SK-N-SH treated with all-trans-retinoic acid at 6 μM for 48 hours (cell line): Measurements from ENCODE around the gene BNC2.

ENCODE experiments used
- ATAC-seq: fragments of 200-7000 bp; cut with Tn5 transposase; 3 replicates; pipeline ENCODE4 v1.9.1; 2020; ENCODE audit warnings: mild to moderate bottlenecking, moderate library complexity
- ARNTL ChIP-seq: fragments of 450-650 bp; formaldehyde crosslinking; IDR thresholded peaks from 2 replicates; pipeline ENCODE4 v1.5.0; 2020; ENCODE audit warnings: low read depth, mild to moderate bottlenecking, moderate library complexity, borderline replicate concordance
- BACH2 ChIP-seq: fragments of 250-450 bp; sonication (Bioruptor Pico); IDR thresholded peaks from 2 replicates; pipeline ENCODE4 v1.9.0; 2021; ENCODE audit warnings: mild to moderate bottlenecking, borderline replicate concordance
- ESRRG ChIP-seq: fragments of 250-450 bp; sonication (Bioruptor Pico); IDR thresholded peaks from 2 replicates; pipeline ENCODE4 v1.6.1; 2021; ENCODE audit warnings: mild to moderate bottlenecking
- GLIS3 ChIP-seq: fragments of 250-450 bp; sonication (Bioruptor Pico); IDR thresholded peaks from 2 replicates; pipeline ENCODE4 v1.5.0; 2020; ENCODE audit warnings: mild to moderate bottlenecking, moderate library complexity
- OSR1 ChIP-seq: fragments of 250-450 bp; sonication (Bioruptor Pico); IDR thresholded peaks from 2 replicates; pipeline ENCODE4 v1.8.0; 2022; ENCODE audit warnings: moderate library complexity, mild to moderate bottlenecking, inconsistent platforms
- PPARA ChIP-seq: fragments of 250-450 bp; sonication (Bioruptor Pico); IDR thresholded peaks from 2 replicates; pipeline ENCODE4 v1.5.0; 2020; ENCODE audit warnings: mild to moderate bottlenecking, borderline replicate concordance
- SNAI2 ChIP-seq: fragments of 250-450 bp; sonication (Bioruptor Pico); IDR thresholded peaks from 2 replicates; pipeline ENCODE4 v1.5.0; 2020; ENCODE audit warnings: mild to moderate bottlenecking, moderate library complexity
- TCF4 ChIP-seq: fragments of 250-450 bp; sonication (Bioruptor Pico); IDR thresholded peaks from 2 replicates; pipeline ENCODE4 v1.8.0; 2021; ENCODE audit warnings: mild to moderate bottlenecking, moderate library complexity, borderline replicate concordance
- ZC3H10 ChIP-seq: fragments of 250-450 bp; sonication (Bioruptor Pico); IDR thresholded peaks from 2 replicates; pipeline ENCODE4 v1.5.1; 2021; ENCODE audit warnings: mild to moderate bottlenecking, moderate library complexity
- ZFP3 ChIP-seq: fragments of 250-450 bp; sonication (Bioruptor Pico); IDR thresholded peaks from 2 replicates; pipeline ENCODE4 v1.5.0; 2020; ENCODE audit warnings: mild to moderate bottlenecking, moderate library complexity
- ZFP30 ChIP-seq: fragments of 450-650 bp; formaldehyde crosslinking; IDR thresholded peaks from 2 replicates; pipeline ENCODE4 v1.5.0; 2022; ENCODE audit warnings: mild to moderate bottlenecking, moderate library complexity
- ZNF565 ChIP-seq: fragments of 450-650 bp; formaldehyde crosslinking; conservative IDR thresholded peaks from 2 replicates; pipeline ENCODE4 v1.5.0; 2020; ENCODE audit warnings: low read depth, mild to moderate bottlenecking, moderate library complexity
- ZNF70 ChIP-seq: fragments of 450-650 bp; formaldehyde crosslinking; IDR thresholded peaks from 2 replicates; pipeline ENCODE4 v1.5.0; 2020; ENCODE audit warnings: mild to moderate bottlenecking, moderate library complexity
- TF ChIP-seq, protein P1 (sequence below): fragments of 250-450 bp; sonication (Bioruptor Pico); IDR thresholded peaks from 2 replicates; pipeline ENCODE4 v1.8.0; 2020; ENCODE audit warnings: mild to moderate bottlenecking, moderate library complexity, borderline replicate concordance
- TF ChIP-seq, protein P2 (sequence below): fragments of 250-450 bp; sonication (Bioruptor Pico); IDR thresholded peaks from 2 replicates; pipeline ENCODE4 v1.5.1; 2020; ENCODE audit warnings: low read depth, mild to moderate bottlenecking, moderate library complexity
- TF ChIP-seq, protein P3 (sequence below): fragments of 250-450 bp; sonication (Bioruptor Pico); IDR thresholded peaks from 2 replicates; pipeline ENCODE4 v1.5.1; 2021; ENCODE audit warnings: mild to moderate bottlenecking, moderate library complexity
- TF ChIP-seq, protein P4 (sequence below): fragments of 250-450 bp; sonication (Bioruptor Pico); IDR thresholded peaks from 2 replicates; pipeline ENCODE4 v1.8.0; 2021; ENCODE audit warnings: low read depth, mild to moderate bottlenecking, moderate library complexity, borderline replicate concordance
- TF ChIP-seq, protein P5 (sequence below): fragments of 250-450 bp; sonication (Bioruptor Pico); IDR thresholded peaks from 2 replicates; pipeline ENCODE4 v1.5.0; 2020; ENCODE audit warnings: mild to moderate bottlenecking, moderate library complexity

Gene BNC2

DNA sequence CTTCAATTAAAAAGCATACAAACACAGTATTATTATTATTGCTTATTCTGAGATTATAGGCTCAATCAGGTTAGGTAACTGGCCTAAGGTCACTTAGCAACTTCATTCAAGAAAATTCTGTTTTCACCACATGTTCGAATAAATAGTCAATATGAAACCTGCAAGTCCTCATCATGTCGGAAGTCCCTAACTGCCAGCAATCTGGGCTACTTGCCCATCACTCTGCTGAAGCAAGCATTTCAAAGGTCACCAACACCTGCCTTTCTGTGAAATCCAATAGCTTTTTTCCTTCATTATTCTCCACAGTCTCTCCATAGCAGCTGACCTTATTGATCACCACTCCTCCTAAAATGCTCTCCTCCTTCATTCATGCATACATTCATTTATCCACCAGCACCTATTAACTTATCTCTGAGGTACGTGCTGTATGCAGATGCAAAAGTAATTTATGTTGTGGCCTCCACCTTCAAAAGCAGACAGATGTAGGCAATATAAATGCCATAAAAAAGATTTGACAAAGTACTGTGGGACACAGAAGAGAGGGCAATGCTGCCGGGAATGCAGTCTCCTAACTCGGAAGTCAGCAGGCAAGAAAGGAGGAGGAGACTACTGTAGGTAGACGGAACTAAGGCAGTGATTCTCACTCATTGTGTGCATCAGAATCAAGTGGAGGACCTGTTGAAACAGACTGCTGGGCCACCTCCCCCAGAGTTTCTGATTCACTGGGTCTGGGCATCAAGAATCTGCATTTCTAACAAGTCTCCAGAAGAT, 310.9 kb downstream of the BNC2 start:
- TF ChIP-seq, protein P1, sequence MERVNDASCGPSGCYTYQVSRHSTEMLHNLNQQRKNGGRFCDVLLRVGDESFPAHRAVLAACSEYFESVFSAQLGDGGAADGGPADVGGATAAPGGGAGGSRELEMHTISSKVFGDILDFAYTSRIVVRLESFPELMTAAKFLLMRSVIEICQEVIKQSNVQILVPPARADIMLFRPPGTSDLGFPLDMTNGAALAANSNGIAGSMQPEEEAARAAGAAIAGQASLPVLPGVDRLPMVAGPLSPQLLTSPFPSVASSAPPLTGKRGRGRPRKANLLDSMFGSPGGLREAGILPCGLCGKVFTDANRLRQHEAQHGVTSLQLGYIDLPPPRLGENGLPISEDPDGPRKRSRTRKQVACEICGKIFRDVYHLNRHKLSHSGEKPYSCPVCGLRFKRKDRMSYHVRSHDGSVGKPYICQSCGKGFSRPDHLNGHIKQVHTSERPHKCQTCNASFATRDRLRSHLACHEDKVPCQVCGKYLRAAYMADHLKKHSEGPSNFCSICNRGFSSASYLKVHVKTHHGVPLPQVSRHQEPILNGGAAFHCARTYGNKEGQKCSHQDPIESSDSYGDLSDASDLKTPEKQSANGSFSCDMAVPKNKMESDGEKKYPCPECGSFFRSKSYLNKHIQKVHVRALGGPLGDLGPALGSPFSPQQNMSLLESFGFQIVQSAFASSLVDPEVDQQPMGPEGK (CRISPR knock-in tag): no peak
- no peak for TF ChIP-seq GLIS3 (CRISPR knock-in tag)
- no peak for TF ChIP-seq ZFP3 (CRISPR knock-in tag)
- TF ChIP-seq, protein P2, sequence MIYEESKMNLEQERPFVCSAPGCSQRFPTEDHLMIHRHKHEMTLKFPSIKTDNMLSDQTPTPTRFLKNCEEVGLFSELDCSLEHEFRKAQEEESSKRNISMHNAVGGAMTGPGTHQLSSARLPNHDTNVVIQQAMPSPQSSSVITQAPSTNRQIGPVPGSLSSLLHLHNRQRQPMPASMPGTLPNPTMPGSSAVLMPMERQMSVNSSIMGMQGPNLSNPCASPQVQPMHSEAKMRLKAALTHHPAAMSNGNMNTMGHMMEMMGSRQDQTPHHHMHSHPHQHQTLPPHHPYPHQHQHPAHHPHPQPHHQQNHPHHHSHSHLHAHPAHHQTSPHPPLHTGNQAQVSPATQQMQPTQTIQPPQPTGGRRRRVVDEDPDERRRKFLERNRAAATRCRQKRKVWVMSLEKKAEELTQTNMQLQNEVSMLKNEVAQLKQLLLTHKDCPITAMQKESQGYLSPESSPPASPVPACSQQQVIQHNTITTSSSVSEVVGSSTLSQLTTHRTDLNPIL: no peak
- TF ChIP-seq ZFP30 (CRISPR knock-in tag): no peak
- no peak for TF ChIP-seq SNAI2 (CRISPR knock-in tag)
- TF ChIP-seq, protein P3, sequence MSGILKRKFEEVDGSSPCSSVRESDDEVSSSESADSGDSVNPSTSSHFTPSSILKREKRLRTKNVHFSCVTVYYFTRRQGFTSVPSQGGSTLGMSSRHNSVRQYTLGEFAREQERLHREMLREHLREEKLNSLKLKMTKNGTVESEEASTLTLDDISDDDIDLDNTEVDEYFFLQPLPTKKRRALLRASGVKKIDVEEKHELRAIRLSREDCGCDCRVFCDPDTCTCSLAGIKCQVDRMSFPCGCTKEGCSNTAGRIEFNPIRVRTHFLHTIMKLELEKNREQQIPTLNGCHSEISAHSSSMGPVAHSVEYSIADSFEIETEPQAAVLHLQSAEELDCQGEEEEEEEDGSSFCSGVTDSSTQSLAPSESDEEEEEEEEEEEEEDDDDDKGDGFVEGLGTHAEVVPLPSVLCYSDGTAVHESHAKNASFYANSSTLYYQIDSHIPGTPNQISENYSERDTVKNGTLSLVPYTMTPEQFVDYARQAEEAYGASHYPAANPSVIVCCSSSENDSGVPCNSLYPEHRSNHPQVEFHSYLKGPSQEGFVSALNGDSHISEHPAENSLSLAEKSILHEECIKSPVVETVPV: no peak
- TF ChIP-seq ZNF70: no peak
- TF ChIP-seq ZNF565: no peak
- TF ChIP-seq ARNTL (CRISPR knock-in tag): no peak
- TF ChIP-seq, protein P4, sequence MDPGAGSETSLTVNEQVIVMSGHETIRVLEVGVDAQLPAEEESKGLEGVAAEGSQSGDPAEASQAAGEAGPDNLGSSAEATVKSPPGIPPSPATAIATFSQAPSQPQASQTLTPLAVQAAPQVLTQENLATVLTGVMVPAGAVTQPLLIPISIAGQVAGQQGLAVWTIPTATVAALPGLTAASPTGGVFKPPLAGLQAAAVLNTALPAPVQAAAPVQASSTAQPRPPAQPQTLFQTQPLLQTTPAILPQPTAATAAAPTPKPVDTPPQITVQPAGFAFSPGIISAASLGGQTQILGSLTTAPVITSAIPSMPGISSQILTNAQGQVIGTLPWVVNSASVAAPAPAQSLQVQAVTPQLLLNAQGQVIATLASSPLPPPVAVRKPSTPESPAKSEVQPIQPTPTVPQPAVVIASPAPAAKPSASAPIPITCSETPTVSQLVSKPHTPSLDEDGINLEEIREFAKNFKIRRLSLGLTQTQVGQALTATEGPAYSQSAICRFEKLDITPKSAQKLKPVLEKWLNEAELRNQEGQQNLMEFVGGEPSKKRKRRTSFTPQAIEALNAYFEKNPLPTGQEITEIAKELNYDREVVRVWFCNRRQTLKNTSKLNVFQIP: no peak
- TF ChIP-seq ESRRG: no peak
- TF ChIP-seq, protein P5, sequence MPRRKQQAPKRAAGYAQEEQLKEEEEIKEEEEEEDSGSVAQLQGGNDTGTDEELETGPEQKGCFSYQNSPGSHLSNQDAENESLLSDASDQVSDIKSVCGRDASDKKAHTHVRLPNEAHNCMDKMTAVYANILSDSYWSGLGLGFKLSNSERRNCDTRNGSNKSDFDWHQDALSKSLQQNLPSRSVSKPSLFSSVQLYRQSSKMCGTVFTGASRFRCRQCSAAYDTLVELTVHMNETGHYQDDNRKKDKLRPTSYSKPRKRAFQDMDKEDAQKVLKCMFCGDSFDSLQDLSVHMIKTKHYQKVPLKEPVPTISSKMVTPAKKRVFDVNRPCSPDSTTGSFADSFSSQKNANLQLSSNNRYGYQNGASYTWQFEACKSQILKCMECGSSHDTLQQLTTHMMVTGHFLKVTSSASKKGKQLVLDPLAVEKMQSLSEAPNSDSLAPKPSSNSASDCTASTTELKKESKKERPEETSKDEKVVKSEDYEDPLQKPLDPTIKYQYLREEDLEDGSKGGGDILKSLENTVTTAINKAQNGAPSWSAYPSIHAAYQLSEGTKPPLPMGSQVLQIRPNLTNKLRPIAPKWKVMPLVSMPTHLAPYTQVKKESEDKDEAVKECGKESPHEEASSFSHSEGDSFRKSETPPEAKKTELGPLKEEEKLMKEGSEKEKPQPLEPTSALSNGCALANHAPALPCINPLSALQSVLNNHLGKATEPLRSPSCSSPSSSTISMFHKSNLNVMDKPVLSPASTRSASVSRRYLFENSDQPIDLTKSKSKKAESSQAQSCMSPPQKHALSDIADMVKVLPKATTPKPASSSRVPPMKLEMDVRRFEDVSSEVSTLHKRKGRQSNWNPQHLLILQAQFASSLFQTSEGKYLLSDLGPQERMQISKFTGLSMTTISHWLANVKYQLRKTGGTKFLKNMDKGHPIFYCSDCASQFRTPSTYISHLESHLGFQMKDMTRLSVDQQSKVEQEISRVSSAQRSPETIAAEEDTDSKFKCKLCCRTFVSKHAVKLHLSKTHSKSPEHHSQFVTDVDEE (CRISPR knock-in tag): no peak
- no peak for TF ChIP-seq BACH2 (CRISPR knock-in tag)
- no peak for TF ChIP-seq ZC3H10 (CRISPR knock-in tag)
- no peak for TF ChIP-seq OSR1 (CRISPR knock-in tag)
- ATAC-seq: no peak

DNA sequence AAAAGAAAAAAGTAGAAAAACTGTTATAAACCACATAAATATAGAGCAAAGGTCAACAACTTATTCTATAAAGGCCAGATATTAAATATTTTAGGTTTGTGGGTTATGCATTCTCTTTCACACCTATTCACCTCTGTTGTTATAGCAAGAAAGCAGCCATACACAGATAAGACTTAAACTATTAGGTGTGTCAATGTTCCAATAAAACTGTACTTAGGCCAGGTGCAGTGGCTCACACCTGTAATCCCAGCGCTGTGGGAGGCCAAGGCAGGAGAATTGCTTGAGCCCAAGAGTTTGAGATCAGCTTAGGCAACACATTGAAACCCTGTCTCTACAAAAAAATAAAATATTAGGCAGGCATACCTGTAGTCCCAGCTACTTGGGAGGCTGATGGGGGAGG, 314.7 kb downstream of the BNC2 start:
- no peak for TF ChIP-seq TCF4 (CRISPR knock-in tag)
- TF ChIP-seq ZNF70: no peak
- no peak for TF ChIP-seq ZC3H10 (CRISPR knock-in tag)
- TF ChIP-seq, protein P5 (CRISPR knock-in tag): no peak
- TF ChIP-seq, protein P4: no peak
- no peak for TF ChIP-seq ZFP3 (CRISPR knock-in tag)
- TF ChIP-seq PPARA (CRISPR knock-in tag): no peak
- TF ChIP-seq ARNTL (CRISPR knock-in tag): no peak
- no peak for TF ChIP-seq GLIS3 (CRISPR knock-in tag)
- TF ChIP-seq, all 23 proteins: peak for 0
- no peak for ATAC-seq
